Purkinje cell (primary cell): Measurements from ENCODE around the gene C22orf42. TPM values are rescaled to one million over a fixed set of nuclear protein-coding genes. Genes with fewer than 3 reads are reported as not detected.

Experiments
- polyA plus RNA-seq: library from polyadenylated mRNA; unstranded; fragments of >200 nt; fragmentation: Nextera tagmentation; gene quantifications from 2 replicates; pipeline ENCODE4 v1.2.1, GENCODE V29; 2014

Gene C22orf42
- not detected in 2 replicates for polyA plus RNA-seq

GRCh38 chr22:32158712-32159533 lies at the start of gene C22orf42:
Gene C22orf42, minus strand, starts transcription at chr22:32159303. Its CDS starts 88 bp downstream, at chr22:32159215.

GRCh38 chr22:32204856-32205722 lies 46.0 kb upstream of the C22orf42 start, which contains the start of gene RFPL2:
Gene RFPL2, minus strand, starts transcription at chr22:32205073. Its CDS starts 2,622 bp downstream, at chr22:32202451.

Other genes with a start within 250 kb of the C22orf42 start
- gene YWHAH, start 214.8 kb downstream of the C22orf42 start, polyA plus RNA-seq = 3,631 and 4,487 TPM in 2 replicates
- gene SLC5A1, start 116.0 kb downstream of the C22orf42 start, polyA plus RNA-seq = 0.07 TPM in 1 of 2 replicates, not detected in the other
- 6.4 and 6.5 TPM in 2 replicates for gene RFPL2, start 45.8 kb upstream of the C22orf42 start, polyA plus RNA-seq
- gene SLC5A4, start 96.0 kb upstream of the C22orf42 start, polyA plus RNA-seq = 0.22 and 0.39 TPM in 2 replicates
- not detected in 2 replicates for gene RFPL3, start 198.6 kb upstream of the C22orf42 start, polyA plus RNA-seq